Hematopoietic multipotent progenitor cell treated with erythropoietin and hydrocortisone succinate and interleukin-3 and kit ligand, for 4 days (in vitro differentiated cells): ENCODE results near the gene ZFYVE21.
A peak's percentile ranks its signal among the peaks of the same experiment; 100 is the strongest.

Experiments
- DNase-seq: peaks from one replicate; pipeline ENCODE4 v3.0.0-alpha.2; 2015

ZFYVE21 gene

GRCh38 chr14:103726474-103726873, 10.9 kb downstream of the ZFYVE21 start:
- DNase-seq = no peak

- peak; percentile 42 for DNase-seq
These were observed 11.8 kb downstream of the ZFYVE21 start for GRCh38 chr14:103727313-103727980.

- no peak for DNase-seq
These were observed 12.5 kb downstream of the ZFYVE21 start for GRCh38 chr14:103728141-103728540.

- no peak for DNase-seq
These were observed 13.1 kb downstream of the ZFYVE21 start for GRCh38 chr14:103728721-103729120.

GRCh38 chr14:103729496-103730448, 14.2 kb downstream of the ZFYVE21 start:
- peak; percentile 84 for DNase-seq

GRCh38 chr14:103730490-103731035, 15.0 kb downstream of the ZFYVE21 start:
- DNase-seq = peak; percentile 98

- no peak for DNase-seq
These were observed 15.9 kb downstream of the ZFYVE21 start for GRCh38 chr14:103731481-103731880.

- no peak for DNase-seq
These were observed 16.6 kb downstream of the ZFYVE21 start for GRCh38 chr14:103731916-103732867.

- no peak for DNase-seq
These were observed 17.4 kb downstream of the ZFYVE21 start for GRCh38 chr14:103732868-103733620.

- no peak for DNase-seq
These were observed 18.0 kb downstream of the ZFYVE21 start for GRCh38 chr14:103733651-103734050.

GRCh38 chr14:103734081-103734888, 18.7 kb downstream of the ZFYVE21 start:
- no peak for DNase-seq

- DNase-seq = no peak
These were observed 19.4 kb downstream of the ZFYVE21 start for GRCh38 chr14:103735022-103735421.

GRCh38 chr14:103735439-103735814, 19.8 kb downstream of the ZFYVE21 start:
- no peak for DNase-seq

GRCh38 chr14:103735815-103736545, 20.4 kb downstream of the ZFYVE21 start:
- no peak for DNase-seq

GRCh38 chr14:103736546-103737431, 21.2 kb downstream of the ZFYVE21 start:
- DNase-seq = no peak

- DNase-seq = no peak
These were observed 21.9 kb downstream of the ZFYVE21 start for GRCh38 chr14:103737432-103738045.

- no peak for DNase-seq
These were observed 22.6 kb downstream of the ZFYVE21 start for GRCh38 chr14:103738166-103738565.

GRCh38 chr14:103738701-103739451, 23.3 kb downstream of the ZFYVE21 start:
- DNase-seq = no peak
